Left lung (tissue), 10 donors: ENCODE measurements around the gene MRRF. TPM values are rescaled to one million over a fixed set of nuclear protein-coding genes. Genes with fewer than 3 reads are reported as not detected.
A peak's percentile ranks its signal among the peaks of the same experiment; 100 is the strongest.

Experiments used
- ATAC-seq: fragments of 200-7000 bp; cut with Tn5 transposase; one replicate; pipeline ENCODE4 v1.9.1; 2020; ENCODE audit warnings: moderate library complexity
- DNase-seq, 4 donors: peaks; one replicate each; pipeline ENCODE4 v3.0.0-alpha.2; 2013 to 2020
- H3K27ac ChIP-seq, 2 donors: fragments of 200-600 bp; sonication (generic) in 1 of 2; one replicate each; pipeline versions ENCODE4 v1.5.0 to v1.8.0; 2020 to 2021
- H3K27me3 ChIP-seq, 2 donors: fragments of 200-600 bp; sonication (generic) in 1 of 2; one replicate each; pipeline versions ENCODE4 v1.5.0 to v1.8.0; 2020 to 2021
- H3K36me3 ChIP-seq, 2 donors: fragments of 200-600 bp; sonication (generic) in 1 of 2; one replicate each; pipeline versions ENCODE4 v1.5.0 to v1.8.0; 2020 to 2021
- H3K4me1 ChIP-seq, 2 donors: fragments of 200-600 bp; one replicate each; pipeline ENCODE4 v1.8.0; 2021
- H3K4me3 ChIP-seq, 2 donors: fragments of 200-600 bp; sonication (generic) in 1 of 2; one replicate each; pipeline versions ENCODE4 v1.5.0 to v1.8.0; 2020 to 2021; ENCODE audit warnings: mild to moderate bottlenecking in 1 of 2
- H3K9me3 ChIP-seq, 2 donors: fragments of 200-600 bp; sonication (generic) in 1 of 2; one replicate each; pipeline versions ENCODE4 v1.5.0 to v1.8.0; 2020 to 2021
- intact Hi-C, 2 donors: fragments of 100-400 bp; cut with DNase I; formaldehyde crosslinking; loops; one replicate each; pipeline versions ENCODE4 v1.11.2 to v1.14.2; 2022
- polyA plus RNA-seq, 6 donors: library from polyadenylated mRNA; unstranded; fragments of 120-200 nt; gene quantifications; one replicate each; pipeline ENCODE4 v1.2.1, GENCODE V29; 2013; ENCODE audit not compliant: insufficient read length in 6 of 6
- total RNA-seq, 2 donors: library from RNA; stranded (reverse); fragmentation: NEBNext Ultra II Directional; extraction: Animal tissue kit (Norgen Biotek cat#: 25700); gene quantifications; one replicate each; pipeline ENCODE4 v1.2.1, GENCODE V29; 2021
- TF ChIP-seq, protein P1 (sequence below), 2 donors: fragments of 200-600 bp; sonication (generic) in 1 of 2; IDR thresholded peaks; one replicate each; pipeline versions ENCODE4 v1.5.0 to v1.8.0; 2021; ENCODE audit warnings: antibody characterized with exemption in 2 of 2
- donor health status: DM: no; HTN: yes; CAD: no.
- donor health status: DM: no; HTN: no; CAD: no.

The MRRF gene
- total and polyA plus RNA-seq, 8 donors, result 21.3 to 53.0 (median 41.2) TPM

DNA sequence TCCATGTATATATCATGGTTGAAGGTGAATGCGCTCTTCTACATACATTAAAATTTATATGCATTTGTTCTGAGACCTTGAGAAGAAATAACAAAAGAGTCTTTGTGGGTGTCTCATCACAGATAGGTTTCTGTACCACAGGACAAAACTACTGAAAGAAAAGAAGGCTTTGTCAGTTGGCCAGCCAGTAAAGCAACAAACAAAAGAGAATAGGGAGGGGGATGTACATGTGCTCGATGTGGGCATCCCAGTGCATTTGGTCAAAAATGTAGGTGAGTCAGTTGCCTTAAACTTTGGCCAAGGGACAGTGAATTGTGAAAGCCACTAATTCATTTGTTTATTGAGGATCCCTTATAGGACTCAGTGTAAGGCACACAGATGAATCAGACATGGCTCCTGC is 13.3 kb upstream of the MRRF start:
- H3K27me3 ChIP-seq, result no peaks in the 10 kb centered on the region
- no peak overlapping the region for H3K4me3 ChIP-seq
- no peak for DNase-seq
- peaks cover 0 to 4% of the 10 kb centered on the region in 2 donors for H3K4me1 ChIP-seq
- H3K27ac ChIP-seq, result no peak overlapping the region
- peaks cover 0 to 87% of the 10 kb centered on the region in 2 donors for H3K36me3 ChIP-seq
- TF ChIP-seq, protein P1, sequence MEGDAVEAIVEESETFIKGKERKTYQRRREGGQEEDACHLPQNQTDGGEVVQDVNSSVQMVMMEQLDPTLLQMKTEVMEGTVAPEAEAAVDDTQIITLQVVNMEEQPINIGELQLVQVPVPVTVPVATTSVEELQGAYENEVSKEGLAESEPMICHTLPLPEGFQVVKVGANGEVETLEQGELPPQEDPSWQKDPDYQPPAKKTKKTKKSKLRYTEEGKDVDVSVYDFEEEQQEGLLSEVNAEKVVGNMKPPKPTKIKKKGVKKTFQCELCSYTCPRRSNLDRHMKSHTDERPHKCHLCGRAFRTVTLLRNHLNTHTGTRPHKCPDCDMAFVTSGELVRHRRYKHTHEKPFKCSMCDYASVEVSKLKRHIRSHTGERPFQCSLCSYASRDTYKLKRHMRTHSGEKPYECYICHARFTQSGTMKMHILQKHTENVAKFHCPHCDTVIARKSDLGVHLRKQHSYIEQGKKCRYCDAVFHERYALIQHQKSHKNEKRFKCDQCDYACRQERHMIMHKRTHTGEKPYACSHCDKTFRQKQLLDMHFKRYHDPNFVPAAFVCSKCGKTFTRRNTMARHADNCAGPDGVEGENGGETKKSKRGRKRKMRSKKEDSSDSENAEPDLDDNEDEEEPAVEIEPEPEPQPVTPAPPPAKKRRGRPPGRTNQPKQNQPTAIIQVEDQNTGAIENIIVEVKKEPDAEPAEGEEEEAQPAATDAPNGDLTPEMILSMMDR (IDR thresholded peaks at IDR 0.05), result no peak
- intact Hi-C loops, result no loop called here
- no peaks in the 10 kb centered on the region for H3K9me3 ChIP-seq
- no peak for ATAC-seq

- H3K4me3 ChIP-seq, result no peak overlapping the region
- ATAC-seq, result no peak
- H3K36me3 ChIP-seq, result peaks cover 0 to 85% of the 10 kb centered on the region in 2 donors
- peak overlapping the region in 1 of 2 donors; percentile 37 for H3K27ac ChIP-seq
- TF ChIP-seq, protein P1 (IDR thresholded peaks at IDR 0.05), result no peak
- H3K4me1 ChIP-seq, result peaks cover 0 to 4% of the 10 kb centered on the region in 2 donors
- intact Hi-C loops, result no loop called here
- no peaks in the 10 kb centered on the region for H3K9me3 ChIP-seq
- no peaks in the 10 kb centered on the region for H3K27me3 ChIP-seq
- no peak for DNase-seq
Measured at GRCh38 chr9:122252796-122253195, 11.9 kb upstream of the MRRF start.

DNA sequence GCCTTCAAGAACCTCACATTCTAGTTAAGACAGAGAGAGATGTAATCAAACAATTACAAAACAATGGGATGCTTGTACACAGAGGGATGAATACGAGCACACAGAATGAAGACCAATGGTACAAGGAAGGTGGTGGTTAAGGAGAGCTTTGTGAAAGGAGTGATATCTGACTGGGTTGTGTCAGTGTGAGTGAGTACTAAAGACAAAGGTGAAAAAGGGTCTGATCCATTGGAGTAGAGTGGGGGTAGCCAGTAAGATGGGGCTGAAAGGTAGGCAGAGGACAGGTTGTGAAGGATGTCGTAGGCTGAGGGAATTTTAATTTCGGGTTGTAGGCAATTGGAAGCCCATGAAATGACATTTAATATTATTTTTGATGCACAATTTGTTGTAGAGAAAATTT is 9.9 kb upstream of the MRRF start:
- TF ChIP-seq, protein P1 (IDR thresholded peaks at IDR 0.05), result no peak
- H3K27me3 ChIP-seq, result no peaks in the 10 kb centered on the region
- peak overlapping the region in 1 of 2 donors; percentile 37 for H3K27ac ChIP-seq
- H3K9me3 ChIP-seq, result no peaks in the 10 kb centered on the region
- H3K4me1 ChIP-seq, result no peaks in the 10 kb centered on the region
- ATAC-seq (no peak), DNase-seq (no peak)
- intact Hi-C loops, result no loop called here
- no peak overlapping the region for H3K4me3 ChIP-seq
- peaks cover 0 to 86% of the 10 kb centered on the region in 2 donors for H3K36me3 ChIP-seq

DNA sequence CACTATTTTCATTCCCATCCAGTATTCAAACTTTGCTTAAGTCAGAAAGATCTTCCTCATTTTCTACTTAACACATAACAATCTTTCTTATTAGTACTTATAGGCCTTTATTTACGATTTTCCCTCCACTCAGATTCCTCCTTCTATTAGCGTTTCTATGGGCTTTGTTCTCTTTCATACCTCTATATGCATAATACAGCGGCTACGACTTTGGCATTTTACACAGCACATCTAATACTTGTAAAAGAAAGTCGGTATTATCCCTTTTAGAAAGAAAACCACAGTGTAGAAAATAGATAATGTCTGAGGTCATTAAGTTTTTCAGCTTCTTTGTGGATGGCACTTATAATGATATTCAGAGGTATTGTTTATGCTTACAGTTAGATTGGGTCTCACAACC is 8.5 kb upstream of the MRRF start:
- Histone ChIP-seq H3K36me3 (peaks cover 0 to 86% of the 10 kb centered on the region in 2 donors), H3K4me1 (no peaks in the 10 kb centered on the region), H3K9me3 (no peaks in the 10 kb centered on the region), H3K27ac (no peak overlapping the region), H3K27me3 (no peaks in the 10 kb centered on the region), H3K4me3 (no peak overlapping the region)
- TF ChIP-seq, protein P1 (IDR thresholded peaks at IDR 0.05), result no peak
- intact Hi-C loops, result no loop called here
- ATAC-seq (no peak), DNase-seq (no peak)

GRCh38 chr9:122258886-122259415 is 5.7 kb upstream of the MRRF start:
- intact Hi-C loops, result no loop called here
- TF ChIP-seq, protein P1 (IDR thresholded peaks at IDR 0.05), result no peak
- Histone ChIP-seq H3K4me3 (no peak overlapping the region), H3K4me1 (peaks cover 7 to 25% of the 10 kb centered on the region in 2 donors), H3K27me3 (no peaks in the 10 kb centered on the region), H3K9me3 (no peaks in the 10 kb centered on the region), H3K27ac (no peak overlapping the region), H3K36me3 (peaks cover 0 to 71% of the 10 kb centered on the region in 2 donors)
- DNase-seq (no peak), ATAC-seq (no peak)
